Urothelium cell line (cell line): ENCODE measurements around the gene NOC4L.

Source experiments
- DNase-seq: peaks from one replicate; pipeline ENCODE4 v3.0.0; 2011; ENCODE audit warnings: low spot score, mixed read lengths
- FAIRE-seq: peaks from 2 replicates; lab custom pipeline; 2011; peaks lifted over from hg19 to GRCh38; lab: Jason Lieb, UNC

Gene NOC4L

DNA sequence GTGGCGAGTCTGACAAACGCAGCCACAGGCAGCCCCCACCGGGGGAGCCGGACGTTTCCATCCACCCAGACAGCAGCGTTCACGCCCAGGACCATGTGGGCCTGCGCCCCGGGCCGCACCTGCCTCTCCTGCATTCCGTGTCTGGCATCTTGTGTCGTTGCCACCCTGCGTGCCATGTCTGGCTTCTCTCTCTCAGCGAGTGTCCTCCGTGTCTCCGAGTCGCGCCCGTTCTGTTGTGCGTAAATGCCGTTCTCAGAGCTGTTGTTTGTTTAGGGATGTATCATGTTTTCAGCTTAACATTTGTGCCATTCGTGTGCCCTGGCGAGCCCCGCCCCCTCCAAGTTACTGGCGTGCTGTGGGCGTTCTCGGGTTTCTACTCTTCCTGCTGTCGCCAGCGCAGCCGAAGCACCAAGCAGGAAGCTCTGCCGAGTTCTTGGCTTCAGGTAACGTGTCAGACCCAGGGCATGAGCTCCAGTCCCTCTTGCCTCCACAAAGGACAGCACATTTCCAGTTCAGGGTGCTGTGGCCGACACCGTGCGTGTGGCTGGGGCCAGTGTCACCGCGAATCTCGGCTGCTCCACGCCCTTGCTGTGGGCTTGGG is 34.6 kb downstream of the NOC4L start:
- FAIRE-seq (peak; percentile 5), DNase-seq (no peak)

DNA sequence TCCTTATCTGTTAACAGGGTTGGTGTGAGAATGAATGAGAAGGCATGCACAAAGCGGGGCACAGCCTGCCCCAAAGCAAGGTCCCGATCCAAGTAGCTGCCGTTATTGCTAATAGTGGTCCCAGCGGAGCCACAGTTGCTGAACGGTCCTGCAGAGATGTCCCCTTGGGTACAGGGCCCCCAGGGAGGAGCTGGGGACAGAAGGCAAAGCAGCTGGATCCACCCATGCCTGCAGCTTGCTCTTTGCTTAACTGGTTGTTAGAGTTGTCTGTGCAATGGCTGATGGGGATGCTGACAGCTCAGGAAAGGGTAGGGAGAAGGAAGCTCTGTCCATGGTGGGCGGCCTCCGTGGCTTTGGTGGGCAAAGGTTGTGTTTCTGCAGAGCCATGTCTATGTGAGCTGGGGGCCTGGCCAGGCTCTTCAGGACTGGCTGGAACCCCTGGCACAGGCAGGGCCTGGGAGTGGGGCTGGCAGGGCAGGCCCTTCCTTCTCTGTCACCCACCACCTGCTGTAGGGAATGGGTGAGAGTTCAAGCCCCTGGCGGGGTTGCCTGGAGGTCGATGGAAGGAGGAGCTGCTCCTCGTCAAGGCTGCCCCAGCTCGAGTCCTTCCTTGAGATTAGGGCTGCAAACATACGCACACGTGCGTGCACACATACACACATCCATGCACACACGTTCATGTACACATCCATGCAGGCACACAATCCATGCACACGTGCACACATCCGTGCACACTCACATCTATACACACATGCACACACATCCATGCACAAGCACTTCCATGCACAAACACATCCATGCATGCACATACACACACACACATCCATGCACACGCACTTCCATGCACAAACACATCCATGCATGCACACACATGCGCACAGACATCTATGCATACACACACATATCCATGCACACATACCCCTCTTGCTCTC is 35.4 kb downstream of the NOC4L start:
- DNase-seq (no peak), FAIRE-seq (peak; percentile 94)

DNA sequence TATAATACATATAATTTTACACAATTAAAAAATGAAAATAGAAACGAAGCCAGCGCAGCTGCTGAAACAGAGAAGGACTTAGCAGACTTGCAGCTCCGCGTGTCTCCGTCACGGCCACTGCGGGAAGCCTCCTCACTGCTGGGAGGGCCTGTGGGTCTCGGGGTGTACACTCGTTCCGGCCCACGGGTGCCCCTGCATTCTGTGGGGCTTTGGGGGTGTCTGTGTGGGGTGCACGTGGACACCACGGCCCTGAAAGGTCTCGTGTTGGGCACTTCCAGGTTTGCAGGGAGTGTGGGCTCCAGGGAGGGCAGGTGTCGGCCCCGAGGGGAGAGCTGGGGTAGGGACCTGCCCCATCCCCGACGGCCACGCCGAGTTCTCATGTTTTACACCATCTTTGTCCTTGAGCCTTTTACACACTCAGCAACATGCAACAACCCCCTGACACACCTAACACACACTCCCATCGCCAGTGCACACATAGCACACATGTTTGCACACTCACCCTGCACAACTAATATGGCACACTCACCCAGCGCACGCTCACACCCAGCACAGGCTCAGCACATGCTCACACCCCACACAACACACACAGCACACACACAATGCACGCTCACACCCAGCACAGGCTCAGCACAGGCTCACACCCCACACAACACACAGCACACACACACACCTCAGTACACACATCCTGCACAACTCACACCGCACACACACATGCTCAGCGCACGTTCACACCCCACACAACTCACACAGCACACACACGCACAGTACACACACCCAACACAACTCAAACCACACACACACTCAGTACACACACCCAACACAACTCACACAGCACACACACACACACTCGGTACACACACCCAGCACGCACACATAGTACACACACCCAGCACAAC is 36.6 kb downstream of the NOC4L start:
- DNase-seq, result no peak
- FAIRE-seq, result peak; percentile 99

DNA sequence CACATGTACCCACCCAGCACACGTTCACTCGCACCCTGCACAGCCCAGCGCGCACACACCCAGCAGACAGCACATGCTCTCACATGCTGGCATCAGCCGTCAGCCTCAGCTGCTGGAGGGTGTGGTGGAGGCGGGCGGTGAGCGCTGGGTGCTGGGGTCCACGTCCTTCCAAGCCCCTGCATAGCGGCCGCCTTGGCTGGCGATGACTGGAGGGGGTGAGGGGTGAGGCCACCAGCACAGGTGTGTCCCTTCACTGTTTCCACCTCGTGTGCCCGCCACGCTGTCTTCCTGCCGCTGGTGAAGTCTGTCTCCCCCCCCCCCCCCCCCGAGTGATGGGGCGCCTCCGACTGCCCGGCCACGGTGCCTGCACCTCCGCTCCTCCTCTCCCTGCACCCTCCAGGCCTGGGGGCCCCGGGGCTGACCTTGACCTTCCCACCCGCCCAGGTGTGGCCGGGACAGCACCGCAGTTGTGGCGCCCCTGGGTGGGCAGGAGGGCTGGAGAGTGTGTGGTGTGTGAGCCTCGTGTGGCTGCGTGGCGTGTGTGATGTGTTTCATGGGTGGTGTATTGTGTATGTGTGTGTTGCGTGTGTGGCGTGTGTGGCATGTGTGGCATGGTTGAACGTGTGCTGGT is 37.4 kb downstream of the NOC4L start:
- no peak for DNase-seq
- FAIRE-seq, result no peak

DNA sequence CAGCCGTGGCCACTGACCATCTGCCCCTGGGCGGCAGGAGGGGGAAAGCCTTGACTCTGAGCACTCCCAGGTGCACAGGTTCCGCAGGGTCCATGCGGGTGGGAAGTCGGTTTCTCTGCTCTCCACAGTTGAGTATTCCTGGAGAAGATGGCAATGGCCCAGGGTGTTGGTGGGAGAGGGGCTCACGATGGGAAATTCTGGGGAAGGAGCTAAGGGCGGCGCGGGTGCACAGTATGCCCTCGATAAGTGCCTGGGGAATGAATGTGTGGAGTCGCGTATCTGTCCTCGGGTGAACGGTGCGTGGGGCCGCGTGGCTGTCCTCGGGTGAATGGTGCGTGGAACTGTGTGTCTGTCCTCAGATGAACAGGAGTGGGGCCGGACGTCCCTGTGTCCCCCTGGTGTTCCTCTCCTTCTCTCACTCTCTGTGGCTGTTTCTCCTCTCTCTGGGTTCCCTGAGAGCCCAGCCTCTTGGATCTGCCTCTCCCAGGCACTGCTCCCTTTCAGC is 38.0 kb downstream of the NOC4L start:
- FAIRE-seq, result no peak
- DNase-seq, result no peak

DNA sequence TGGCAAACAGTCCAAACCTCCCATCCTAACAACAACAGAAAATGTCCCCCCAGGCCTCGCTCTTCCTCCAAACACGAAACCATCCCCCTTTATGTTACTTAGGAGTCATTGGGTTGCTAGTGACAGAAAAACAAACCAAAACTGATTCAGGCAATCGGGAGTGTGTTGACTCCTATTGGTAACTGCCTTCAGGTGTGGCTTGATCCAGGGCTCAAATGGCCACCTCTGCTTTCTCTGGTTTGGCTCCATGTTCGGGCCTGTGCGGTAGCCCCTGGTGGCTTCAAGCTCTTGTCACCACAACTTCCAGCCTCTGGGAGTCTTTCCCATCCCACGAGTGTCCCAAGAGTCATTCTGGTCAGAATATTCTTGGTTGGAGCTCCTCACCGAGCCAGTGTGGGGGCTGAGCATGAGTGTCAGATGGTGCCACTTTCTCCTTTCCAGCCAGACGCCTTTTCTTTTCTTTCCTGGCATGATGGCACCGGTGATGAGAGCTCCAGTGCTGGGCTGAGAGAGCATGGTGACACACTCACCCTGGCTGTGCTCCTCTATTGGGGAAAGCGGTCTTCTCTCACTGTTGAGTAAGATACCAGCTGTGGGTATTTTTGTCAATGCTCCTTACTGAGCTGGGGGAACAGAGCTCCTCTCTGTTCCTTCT is 38.6 kb downstream of the NOC4L start:
- no peak for FAIRE-seq
- DNase-seq, result no peak

DNA sequence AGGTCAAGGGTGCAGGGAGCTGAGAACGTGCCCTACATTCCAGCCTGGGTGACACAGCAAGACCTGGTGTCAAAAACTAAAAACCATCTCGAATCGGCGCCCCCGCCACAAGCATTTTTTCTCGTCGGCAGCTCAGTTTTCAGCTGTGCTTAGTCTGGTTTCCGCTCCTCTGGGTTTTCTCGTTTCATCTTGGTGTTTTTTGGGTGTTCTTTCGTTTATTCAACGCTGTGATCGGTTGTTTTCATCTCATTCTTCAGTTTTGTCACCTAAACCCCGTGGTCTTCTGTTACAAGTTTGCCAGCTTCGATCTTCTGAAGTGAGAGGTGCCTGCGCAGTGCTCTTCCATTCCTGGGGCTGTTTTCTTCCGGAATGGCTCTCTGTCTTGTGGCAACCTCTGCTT is 41.4 kb downstream of the NOC4L start:
- DNase-seq (no peak), FAIRE-seq (no peak)

DNA sequence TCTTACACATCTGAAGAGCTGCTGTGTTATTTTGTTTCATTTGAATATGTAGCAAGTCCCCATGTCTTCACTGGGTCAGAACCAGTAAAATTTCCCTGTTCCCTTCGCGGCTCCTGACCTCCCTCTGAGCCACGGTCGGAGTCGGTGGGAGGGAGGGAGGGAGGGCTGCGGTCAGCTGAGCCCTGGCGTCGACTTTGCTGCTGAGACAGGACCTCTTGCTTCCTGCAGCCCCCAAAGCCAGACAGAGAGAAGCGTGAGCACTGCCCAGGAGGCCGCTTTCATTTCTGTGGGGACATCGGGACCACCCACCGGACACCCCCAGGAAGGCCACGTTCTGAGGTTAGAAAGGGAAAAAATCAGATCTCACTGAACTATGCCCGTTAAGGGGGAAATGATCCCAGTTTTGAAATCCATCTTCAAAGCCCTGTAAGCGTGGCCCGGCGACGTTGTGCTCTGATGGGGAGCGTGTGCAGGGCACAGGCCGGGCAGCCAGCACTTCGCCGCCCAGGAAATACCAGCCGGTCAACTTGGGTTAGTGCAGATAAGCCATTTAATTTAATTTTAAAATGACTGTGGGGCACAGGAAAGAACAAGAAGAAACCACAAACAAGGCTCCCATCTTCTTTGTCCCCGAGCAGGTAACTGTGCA is 42.1 kb downstream of the NOC4L start:
- FAIRE-seq (no peak), DNase-seq (no peak)

DNA sequence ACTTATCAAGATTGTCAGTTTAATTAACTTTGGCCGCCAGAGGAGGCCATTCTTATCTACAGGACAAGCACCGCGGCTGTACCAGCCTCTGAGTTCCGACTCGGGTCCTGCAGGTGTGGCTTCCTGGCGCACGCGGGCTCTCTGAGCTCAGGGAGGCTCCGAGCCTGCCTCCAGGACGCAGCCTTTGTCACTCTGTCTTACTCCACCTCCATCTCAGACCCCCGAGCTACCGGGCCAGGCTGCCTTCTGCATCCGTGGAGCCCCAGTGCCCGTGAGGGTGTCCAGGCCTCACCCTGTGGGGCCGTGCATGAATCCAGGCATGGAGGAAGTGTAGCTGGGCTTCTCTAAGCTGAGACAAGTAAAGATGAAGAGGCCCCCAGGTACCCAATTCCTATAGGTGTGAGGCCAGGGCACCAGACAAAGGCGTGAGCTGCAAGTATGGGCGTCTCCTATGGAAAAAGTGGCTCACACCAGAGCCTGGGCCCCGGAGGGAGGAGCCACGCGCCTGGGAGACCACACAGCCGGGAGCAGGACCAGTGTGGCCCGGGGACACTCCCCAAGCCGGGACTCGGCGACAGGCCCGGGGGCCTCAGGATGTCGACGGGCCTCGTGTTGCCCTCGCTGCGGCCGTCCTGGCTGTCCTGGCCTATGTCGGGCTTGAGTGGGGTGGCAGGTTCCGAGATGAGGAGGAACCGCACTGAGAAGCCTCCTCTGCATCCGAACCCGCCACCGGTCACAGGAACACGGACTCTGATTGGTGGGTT is 42.8 kb downstream of the NOC4L start:
- no peak for DNase-seq
- FAIRE-seq, result no peak

DNA sequence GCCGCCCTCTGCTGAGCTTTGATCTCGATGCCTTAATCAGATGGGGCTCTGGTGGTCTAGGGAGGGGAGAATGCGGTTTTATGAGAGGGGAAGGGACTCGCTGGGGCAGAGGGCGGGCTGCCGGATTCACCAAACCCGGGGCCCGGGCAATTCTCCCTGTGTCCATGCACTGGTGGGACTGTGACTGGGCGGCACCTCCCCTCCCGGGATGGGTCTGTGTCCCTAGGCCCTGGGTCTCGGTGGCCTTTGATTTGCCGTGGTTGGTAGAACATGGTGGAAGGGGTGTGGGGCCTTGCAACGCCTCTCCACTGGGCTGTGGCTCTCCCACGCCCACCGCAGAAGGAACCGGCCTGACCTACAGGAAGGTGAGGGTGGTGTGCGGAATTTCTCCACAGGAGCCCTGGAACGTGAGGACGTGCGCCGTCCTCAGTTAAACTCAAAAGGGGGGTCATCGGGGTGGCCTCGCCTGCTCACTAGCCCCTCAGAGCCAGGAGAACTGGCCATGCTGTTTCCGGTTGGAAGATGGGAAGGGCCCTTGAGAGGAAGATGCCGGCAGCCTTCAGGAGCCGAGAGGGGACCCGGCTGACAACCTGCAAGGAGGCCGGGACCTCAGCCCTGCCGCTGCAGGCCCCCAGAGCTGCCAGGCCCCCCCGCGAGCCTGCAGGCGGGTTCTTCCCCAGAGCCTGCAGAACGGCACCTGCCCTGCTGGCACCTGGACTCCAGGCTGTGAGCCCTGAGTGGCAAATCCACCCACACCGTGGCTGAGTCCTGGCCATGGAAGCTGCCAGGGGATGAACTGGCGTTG is 43.6 kb downstream of the NOC4L start:
- no peak for FAIRE-seq

DNA sequence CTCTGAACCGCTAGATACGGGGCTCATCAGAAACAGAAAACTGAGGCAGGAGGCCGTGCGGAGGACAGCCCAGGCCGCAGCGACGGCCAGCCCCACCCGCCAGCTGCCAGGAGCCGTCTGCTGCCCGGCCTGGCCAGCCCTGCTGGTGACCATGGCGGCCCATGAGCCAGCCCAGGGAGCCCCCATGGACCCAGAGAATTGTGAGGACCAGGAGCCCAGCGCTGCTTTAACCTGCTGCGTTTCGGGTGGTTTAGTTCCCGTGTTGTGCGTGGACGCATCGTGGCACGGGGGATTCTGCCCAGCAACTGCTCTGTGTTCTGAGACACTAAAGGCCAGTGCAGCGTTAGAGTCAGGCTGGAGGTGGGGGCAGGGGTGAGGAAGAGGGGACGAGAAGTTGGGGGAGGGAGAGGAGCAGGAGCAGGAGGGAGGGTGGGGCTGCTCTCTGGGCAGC is 44.2 kb downstream of the NOC4L start:
- FAIRE-seq (peak; percentile 40), DNase-seq (no peak)

More for the DNA sequence above, 43.6 kb downstream of the NOC4L start:
- DNase-seq, result no peak

DNA sequence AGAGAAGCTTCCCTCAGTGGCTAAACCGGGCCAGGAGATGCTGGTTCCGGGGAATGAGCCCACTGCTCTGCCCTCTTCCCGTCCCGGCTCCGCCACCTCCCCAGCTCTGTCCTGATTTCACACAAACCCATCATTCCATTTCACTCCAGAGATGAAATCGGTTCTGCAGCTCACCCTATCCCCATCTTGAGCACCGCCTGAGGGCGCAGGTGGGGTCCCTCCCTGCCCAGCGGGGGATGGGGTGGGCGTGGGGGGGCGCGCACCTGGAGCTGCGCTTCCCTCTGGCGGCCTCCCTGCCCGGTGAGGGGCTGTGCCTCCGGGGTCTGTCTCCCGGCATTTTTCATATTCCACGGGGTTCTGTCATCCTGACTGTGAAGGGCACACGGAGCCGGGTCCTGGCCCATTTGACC is 44.7 kb downstream of the NOC4L start:
- FAIRE-seq, result no peak

DNA sequence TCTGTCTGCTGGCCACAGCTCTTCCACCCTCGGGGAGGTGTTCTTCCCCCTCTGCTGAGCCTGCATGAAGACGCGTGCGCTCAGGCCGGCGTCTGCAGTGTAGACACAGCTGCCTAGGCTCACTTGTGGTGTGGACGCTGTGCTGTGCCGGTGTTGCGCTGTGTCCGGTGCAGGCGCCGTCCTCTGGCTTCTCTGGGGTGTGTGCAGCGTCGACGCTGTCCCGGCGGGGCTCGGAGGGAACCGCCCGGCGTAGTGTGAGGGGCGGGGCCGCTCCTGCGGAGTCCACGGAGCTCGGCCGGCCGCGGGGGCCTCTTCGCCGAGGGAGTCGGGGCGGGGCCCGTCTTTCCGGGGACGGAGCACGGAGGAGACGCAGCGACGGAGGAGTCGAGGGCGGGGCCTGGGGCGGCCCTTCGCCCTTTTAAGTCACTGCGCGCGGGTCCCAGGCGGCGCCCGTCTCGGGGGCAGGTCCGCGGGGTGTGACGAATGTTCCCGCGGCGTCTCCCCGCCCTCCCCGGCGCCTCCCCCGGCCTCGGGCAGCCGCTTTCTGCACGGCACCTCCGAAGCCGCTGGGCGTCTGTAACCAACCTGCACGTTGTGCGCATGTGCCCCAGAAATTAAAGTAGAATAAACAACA is 45.2 kb downstream of the NOC4L start:
- DNase-seq, result peak; percentile 96
- FAIRE-seq, result peak; percentile 17

More for the DNA sequence above, 44.7 kb downstream of the NOC4L start:
- DNase-seq, result peak; percentile 29

DNA sequence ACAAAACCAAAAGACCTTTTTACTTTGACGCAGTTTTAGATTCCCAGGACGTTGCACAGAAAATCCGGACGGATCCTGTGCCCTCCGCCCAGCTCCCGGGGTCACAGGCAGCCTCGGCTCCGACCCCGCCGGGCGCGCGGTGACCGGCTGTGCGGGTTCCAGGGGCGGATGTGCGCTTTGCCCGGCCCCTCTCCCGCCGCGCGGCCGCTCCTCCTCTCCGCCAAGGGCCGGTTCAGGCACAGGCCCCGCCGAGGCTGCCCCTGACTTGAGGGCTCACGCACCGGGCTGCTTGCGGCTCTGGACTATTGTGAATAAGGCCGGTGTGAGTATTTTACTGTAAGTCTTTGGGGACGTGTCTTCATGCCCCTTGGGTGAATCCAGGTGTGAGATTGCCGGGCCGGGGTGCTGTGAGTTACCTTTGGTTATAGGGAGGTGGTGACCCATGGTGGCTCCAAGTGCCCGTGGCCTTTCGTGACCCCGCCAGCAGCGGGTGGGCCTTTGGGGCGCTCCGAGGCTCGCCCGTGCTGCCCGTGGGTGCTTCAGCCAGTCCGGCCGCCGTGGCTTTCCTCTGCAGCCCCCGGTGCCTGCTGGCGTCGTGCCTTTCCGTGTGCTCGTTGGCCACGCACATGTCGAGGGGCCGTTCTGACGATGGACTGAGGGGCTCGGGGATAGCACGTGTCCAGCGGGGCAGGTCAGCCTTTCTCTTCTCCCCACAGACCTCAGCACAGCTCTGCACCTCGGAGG is 45.9 kb downstream of the NOC4L start:
- DNase-seq, result peak; percentile 43
- FAIRE-seq, result no peak

DNA sequence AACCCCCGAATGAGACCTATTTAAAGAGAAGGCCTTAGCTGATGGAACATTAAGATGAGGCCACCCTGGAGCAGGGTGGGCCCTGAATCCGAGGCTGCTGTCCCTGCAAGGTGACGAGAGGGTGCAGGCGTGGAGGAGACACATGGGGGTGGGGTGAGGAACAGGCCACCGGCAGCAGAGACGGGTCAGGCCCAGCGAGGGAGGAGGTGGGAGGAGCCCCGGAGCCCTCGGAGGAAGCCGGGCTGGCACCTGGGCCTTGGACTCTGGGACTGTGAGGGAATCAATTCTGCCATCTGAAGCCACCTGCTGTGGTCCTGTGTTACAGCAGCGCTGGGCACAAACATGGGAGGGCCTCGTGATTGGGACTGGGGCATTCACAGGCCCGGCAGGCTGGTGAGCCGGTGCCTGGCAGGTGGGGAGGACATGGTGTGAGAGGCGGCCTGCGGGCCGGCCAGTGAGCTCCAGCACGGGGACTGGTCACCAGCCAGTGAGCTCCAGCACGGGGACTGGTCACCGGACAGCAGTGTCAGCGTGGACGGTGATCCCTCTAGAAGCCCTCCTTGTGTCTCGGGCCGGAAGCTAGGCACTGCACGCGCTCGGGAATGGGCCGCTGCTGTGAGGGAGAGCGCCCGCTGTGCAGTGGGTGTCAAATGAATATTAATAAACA is 46.7 kb downstream of the NOC4L start:
- no peak for FAIRE-seq
- DNase-seq, result no peak
